ENCODE results near the gene CLSTN1.

DNA sequence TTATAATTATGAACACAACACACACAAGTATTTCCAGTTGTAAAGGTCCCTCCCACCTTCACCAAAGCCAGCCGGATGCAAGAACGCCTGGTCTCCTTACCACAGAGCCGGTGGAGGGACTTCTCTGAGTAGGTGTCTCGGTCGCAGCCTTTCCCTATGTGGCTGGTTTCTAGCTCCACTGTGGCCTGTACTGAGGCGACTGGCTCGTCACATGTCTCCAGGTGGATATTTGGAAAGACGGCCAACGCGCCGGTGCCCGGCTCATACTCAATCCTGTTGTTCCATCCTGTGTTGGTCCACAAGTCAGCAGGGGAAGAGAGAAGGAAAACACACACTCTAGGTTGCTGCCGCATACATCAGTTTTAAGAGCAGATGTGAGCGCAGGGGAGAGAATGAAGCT is 74.4 kb downstream of the CLSTN1 start:
- TF ChIP-seq CTCF (IDR thresholded peaks at IDR 0.05 in 8 of 11, conservative IDR thresholded peaks at IDR 0.05 in 3 of 11), result no peak
- TF ChIP-seq POLR2A (IDR thresholded peaks at IDR 0.05), result no peak

Data from spleen (tissue), 7 donors.